ENCODE results near the gene SERPINB7.

The SERPINB7 gene

DNA sequence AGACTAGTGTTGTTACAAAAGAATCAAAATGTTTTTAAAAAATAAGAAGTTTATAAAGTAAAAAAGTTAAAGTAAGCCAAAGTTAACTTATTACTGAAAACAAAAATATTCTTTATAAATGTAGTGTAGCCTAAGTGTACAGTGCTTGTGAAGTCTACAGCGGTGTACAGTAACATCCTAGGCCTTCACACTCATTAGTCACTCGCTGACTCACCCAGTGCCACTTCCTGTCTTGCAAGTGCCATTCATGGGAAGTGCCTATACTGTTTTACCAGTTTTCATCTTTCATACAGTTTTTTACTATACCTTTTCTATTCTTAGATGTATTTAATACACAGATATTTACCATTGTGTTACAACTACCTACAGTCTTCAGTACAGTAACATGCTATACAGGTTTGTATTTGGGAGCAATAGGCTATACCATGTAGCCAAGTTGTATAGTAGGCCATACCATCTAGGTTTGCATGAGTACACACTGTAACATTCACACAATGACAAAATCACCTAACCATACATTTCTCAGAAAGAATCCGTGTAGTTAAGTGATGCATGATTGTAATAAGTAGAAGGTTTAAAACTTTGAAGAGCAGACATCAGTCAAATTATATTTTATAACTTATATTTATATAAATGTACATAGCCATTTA is 13.4 kb downstream of the SERPINB7 start:
- peak; percentile 61 for DNase-seq (ENCODE audit: low read depth)

DNA sequence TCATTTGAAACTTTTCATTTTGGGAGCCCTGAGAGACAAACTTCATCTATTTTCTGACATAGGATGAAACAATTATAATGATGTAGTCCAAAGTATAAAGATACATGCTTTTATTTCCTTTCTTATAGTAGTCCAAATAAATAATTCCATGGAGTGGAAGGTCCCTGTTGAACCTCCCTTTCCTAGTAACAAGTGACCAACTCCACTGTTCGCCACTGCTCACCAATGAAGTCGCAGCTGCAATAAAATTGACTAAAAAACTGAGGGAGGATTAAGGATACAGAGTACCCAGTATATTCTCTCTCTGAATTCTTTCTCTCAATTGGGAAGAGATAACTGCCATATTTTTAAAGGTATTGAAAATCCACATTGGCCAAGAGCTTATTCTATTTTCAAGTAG is 14.1 kb downstream of the SERPINB7 start:
- no peak for DNase-seq (ENCODE audit: low read depth)

DNA sequence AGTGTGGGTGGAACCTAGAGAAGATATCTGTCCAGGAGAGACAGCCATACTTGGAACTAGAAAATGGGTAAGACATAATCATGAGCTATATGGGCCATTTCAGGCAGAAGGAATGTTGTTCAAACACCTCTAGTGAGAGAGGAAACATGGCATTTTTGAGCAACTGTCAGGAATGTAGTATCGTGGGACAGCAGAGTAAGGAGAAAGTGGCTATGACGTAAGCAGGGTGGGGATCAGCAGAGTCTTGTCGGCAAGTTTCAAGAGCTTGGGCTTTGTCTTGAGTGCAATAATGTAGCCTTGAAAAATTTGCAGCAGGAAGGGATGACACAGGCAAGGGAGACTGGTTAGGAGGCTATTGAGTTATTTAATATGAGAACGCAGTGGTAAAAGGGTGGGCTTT is 20.4 kb downstream of the SERPINB7 start:
- DNase-seq (ENCODE audit: low read depth): no peak

DNA sequence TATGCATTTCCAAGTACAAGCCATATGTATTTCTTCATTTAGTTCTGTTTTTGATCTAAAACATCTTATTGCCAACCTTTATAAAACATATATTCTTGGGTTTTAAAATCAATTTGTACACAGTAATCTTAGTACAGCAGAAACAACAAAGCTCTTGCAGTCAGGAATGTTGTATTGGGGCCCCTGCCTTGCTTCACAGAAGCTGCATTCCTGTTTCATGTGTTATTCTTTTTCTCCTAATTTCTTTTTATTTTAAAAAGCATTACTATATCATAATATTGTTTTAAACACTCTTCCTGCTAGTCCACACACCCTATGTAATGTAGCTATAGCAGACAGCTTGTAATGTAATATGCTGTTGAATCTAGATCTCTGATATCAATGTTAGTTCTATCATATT is 24.0 kb downstream of the SERPINB7 start:
- no peak for DNase-seq (ENCODE audit: low read depth)

DNA sequence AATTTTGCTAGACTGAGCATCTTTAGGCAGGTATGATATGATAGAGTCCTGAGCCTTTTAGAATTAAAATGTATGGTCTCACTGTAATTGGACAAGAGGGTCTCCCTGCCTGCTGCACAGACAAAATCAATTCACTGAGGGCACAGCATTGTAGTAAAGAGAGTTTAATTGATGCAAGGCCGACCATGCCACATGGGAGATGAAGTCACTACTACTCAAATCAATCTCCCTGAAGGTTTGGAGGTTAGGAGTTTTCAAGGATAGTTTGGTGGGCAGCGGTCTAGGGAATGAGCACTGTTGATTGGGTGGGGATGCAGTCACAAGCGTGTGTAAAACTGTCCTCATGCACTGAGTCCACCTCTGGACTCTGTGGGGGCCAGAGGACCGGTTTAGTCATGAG is 26.1 kb downstream of the SERPINB7 start:
- no peak for DNase-seq (ENCODE audit: low read depth)

DNA sequence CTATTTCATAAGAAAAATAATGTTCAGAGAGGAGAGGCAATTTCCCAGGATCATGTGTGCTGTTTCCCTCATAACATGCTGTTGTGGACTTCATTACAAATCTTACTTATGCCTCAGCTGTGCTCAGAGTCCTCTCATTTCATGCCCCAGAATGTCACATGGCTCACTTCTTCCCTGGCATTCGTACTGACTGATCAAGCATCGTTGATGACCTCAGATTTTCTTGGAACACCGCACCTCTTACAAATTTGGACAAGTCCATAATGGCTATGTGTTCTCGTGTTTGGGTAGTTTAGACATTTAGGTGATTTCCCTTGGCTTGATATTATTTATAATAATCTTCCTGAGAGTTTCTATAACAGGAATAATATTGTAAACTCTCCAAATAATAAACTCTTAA is 32.9 kb downstream of the SERPINB7 start:
- no peak for DNase-seq (ENCODE audit: low read depth)

DNA sequence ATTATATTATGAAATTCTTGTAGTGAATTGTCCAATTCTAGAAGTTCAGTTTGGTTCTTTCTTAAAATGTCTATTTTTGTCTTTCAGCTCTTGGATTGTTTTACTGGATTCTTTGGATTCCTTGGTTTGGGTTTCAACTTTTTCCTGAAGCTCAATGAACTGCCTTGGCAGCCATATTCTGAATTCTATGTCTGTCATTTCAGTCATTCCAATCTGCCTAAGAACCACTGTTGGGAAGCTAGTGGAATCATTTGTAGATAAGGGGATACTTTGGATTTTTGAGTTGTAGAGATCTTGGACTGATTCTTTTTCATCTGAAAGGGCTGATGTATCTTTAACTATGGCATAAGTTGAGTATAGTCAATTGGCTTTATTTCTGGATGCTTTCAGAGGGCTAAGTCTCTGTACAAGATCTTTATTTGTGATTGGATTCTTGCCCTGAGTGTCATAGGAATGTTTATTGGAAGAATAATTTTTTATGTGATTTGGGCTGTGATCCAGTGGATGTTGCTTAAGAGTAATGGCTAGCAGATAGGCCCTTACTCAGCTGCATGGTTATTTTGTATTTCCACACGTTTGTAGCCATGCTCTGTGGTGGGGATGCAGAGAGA is 42.3 kb downstream of the SERPINB7 start:
- DNase-seq (ENCODE audit: low read depth): peak; percentile 89

DNA sequence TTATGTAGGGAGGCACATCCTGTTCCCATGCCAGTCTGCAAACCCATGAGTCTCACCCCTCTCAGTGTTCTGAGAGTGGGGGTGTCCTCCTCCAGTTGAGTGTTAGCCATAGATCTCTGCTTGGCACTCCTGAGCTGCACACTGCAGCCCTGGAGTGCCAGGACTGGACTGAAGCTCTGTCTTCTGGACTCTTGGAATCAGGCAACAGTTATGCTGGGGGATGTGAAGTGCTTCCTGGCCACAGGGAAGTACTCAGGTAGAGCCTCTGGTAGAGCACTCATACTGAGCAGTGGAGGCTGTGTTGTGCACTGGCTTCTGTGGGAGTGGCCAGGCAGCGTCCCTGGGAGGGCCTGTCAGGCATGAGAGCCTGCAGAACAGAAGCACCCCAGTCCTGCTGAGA is 43.0 kb downstream of the SERPINB7 start:
- no peak for DNase-seq (ENCODE audit: low read depth)

DNA sequence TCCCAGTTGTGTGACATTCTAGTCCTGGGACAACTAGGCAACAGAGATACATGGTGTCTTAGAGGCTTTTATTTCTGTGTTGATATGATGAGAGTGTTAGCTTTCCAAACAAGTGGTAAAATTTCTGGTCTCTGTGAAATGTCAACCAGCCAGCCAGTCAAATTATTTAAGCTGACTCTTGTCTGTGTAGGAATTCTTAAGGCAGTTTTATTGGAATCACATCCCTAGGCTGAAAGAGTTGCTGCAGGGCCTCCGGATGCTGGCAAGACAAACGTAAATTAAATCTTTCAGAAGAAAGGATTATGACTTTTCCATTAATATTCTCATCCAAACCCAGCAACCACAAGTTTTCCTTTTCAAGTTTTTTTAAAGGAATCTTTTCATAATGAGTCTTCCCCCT is 44.6 kb downstream of the SERPINB7 start:
- peak; percentile 76 for DNase-seq (ENCODE audit: low read depth)

DNA sequence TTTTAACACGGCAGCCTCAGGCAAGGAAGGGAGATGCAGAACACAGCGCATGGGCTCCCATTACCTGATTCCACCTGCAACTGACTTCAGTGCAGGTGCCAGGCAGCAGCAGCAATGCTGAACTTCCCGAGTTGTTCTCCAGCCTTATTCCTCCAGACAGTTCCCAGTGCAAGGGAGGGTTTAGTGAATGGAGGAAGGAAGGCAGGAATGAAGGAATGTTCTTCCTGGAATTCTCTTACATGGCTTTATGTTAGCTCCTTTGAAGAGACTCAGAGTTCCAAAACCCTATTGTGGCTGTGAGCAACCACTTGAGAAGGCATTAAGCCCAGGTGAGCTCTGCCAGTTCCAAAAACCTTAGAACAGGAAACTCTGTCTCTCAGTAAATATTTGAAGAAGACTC is 45.5 kb downstream of the SERPINB7 start:
- no peak for DNase-seq (ENCODE audit: low read depth)

DNA sequence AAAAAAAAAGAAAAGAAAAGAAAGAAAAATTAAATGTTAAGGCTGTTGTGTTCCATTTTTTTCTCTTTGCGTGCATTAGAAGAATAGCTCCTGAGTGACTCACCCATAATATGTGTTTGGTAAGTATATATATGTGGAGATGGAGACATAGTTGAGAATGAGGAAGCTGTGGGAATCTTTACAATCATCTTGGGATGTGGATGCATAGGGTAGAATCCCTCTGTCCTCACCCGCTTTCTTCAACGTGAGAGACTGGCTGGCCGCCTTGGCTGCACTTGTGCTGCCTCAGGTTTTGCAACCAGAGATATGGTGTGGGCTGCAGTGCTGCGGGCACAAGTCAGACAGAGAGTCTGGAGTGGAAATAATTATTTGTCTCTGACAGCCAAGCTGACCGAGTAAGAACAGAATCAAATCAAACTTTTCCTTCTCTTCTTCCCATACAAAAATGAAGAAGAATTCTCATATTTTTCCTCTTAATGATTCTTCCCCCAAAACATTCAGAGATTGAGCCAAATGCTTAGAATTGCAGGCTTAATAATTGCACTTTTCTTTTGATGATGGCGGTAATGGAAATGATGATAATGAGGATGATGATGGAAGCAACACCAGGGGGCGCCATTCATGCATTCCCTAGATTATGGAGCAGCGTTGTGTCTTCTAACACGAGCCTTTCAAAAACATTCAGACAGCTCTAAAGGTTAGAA is 48.5 kb downstream of the SERPINB7 start:
- no peak for DNase-seq (ENCODE audit: low read depth)

DNA sequence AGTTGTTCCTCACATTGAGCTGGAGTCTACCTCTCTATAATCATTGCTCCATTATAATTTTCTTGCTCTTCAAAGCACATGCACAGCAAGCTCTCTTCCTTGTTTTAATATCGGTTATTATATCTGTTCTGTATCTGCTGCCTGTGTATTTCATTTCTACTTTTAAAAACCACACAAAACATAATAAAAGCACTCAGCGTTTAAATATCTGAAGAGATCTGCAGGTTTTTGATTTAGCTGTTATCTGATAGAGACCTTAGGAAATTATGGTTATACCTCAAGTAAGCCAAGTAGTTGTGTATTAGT is 49.0 kb downstream of the SERPINB7 start:
- no peak for DNase-seq (ENCODE audit: low read depth)

DNA sequence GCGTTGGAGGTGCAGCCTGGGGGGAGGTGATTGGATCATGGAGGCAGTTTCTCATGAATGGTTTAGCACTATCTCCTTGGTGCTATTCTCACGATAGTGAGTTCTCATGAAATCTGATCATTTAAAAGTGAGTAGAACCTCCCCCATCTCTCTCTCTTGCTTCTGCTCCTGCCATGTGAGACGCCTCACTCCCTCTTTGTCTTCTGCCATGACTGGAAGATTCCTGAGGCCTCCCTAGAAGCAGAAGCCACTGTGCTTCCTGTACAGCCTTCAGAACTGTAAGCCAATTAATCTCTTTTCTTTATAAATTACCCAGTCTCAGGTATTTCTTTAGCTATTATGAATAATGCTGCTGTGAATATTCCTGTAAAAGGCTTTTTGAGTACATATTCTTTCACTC is 52.9 kb downstream of the SERPINB7 start:
- no peak for DNase-seq (ENCODE audit: low read depth)

DNA sequence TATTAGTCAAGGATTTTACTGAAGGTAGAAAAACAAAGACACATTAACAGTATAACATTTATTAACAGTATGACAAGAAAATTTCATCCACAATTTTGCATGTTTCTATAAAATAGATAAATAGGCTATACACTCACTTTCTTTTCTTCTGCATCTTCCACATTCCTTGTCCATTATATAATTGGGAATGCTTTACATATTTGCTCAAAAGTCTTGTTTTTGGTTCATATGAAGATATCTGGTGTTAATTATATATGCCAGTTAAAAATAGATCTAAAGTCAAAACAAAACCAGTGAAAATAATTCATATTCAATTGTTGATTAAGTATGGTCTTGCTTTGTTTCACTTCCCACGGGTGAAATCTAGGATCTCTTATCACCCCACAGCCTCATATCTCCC is 53.4 kb downstream of the SERPINB7 start:
- DNase-seq (ENCODE audit: low read depth): no peak

DNA sequence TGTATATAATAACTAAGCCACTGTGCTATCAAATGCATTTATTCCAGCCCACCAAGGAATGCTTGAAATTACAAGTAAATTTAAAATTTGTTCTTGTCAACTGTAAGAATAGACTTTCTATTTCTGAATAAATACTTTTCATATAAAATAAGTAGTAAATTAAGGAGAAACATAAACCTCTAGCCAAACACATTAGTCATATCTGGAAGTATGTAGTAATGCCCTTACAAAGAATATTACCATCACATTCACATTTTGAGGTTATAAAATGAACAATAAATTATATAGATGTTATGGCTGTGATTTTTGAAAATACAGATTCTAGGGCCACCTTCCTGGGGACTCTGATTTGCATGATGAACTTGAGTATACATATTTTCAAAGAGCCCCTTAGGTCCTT is 54.7 kb downstream of the SERPINB7 start:
- DNase-seq (ENCODE audit: low read depth): no peak

DNA sequence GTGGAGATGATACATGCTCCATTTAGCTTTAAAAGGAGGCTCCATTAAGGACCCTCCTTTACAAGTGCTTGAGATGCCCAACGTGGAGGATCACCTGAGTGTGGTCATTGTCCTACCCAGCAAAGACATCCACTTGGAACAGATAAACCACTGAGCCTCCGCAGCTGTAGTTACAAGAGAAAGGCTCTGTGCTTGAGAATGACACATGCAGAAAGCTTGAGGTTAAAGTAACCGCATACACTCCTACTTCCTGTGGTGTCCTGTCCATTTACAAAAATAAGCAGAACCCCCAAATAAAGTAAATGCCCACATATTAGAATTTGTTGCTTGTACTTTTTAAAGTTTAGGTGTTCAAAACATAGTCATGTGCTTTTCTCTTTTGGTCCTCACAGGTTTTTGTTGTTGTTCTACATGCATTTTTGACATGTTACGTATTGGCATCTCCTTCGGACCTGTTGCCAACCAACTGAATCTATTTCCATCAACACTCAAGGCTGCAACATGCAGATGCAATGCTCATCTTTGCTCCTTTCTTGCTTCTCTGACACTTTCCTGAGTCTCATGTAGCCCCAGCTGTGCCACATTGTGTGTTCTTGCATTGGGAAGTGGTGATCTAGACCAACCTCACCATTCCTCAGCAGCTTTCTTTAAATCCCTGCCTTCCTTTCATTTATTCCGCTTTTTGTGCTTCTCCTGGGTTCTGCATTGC is 56.0 kb downstream of the SERPINB7 start:
- DNase-seq (ENCODE audit: low read depth): no peak

DNA sequence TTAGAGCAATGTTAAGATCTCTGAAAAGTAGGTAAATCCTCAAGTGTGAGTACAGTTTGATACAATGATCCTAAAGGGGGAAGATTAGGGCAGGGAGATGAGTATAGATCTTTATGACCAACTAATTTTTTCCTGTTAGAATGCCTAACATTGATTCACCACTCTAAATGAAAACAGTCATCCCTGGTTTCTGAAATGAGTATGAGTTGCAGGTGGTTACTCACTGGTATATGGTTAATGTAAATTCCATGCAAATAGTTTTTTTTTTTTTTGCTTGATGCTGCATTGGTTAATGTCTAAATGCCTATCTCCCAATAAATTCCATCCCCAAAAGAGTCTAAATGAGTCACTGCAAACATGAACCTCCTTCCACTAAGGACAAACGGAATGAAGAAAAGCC is 57.3 kb downstream of the SERPINB7 start:
- DNase-seq (ENCODE audit: low read depth): peak; percentile 62

DNA sequence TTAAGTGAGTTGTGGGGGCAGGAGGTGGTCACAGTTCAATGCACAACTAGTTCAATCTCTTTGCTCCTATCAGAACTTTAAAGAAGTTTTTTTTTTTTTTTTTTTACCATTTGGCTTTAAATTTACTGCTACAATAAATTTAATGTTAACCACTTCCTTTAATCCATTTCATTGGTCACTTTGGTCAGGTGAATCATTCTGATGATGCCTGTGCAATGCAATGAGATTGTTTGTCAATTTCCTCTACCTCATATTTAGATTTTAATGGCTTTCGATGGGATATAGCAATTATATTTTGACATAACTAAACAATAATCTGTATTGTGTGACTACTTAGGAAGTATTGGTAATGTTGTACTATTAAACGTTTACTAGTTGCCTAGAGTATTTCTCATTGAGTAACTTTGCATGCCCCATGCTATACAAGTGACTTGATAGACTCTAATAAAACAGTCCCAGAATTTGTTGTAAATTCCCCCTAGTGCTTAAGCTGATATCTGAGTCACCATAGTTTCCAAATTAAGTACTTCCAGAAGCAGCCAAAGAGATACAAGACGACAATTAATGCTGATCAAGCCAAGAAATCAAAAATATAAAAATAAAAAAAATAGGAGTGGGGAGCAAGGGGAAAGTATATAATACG is 59.4 kb downstream of the SERPINB7 start:
- DNase-seq (ENCODE audit: low read depth): peak; percentile 40

DNA sequence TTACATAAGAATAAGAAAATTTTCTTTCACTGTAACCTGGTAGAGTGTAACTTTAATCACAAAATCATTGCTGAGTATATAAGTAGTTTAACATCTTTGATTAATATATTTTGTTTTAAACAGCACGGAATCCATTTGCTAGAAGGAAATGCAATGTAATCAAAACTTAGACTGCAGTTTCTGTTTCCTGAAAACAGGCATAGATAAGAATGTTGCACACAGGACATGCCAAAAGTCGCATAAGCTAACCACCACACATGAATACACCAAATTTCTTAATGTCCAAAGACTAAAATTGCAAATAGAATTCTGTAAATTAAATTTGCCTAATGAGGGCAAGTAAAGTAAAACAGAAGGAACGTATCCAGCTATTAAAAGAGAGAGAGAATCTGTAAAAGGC is 61.2 kb downstream of the SERPINB7 start:
- no peak for DNase-seq (ENCODE audit: low read depth)

DNA sequence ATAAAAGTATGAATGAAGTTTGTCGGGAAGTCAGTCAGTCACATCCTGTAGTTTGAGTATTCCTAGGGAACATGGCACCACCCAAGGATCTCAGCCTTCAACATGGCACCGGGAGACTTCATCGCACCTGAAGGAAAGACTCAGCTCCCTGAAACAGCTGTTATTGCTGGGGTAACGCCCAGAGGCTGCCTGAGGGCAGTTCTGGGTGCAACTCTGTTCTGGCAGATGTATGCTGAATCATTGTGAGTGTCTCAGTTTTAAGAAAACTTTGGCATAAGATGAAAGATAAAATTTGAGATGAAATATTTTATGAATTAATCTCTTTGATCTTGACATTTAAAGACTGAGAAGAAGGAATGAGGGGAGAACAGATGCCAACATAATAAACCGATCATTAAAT is 62.4 kb downstream of the SERPINB7 start:
- no peak for DNase-seq (ENCODE audit: low read depth)

DNA sequence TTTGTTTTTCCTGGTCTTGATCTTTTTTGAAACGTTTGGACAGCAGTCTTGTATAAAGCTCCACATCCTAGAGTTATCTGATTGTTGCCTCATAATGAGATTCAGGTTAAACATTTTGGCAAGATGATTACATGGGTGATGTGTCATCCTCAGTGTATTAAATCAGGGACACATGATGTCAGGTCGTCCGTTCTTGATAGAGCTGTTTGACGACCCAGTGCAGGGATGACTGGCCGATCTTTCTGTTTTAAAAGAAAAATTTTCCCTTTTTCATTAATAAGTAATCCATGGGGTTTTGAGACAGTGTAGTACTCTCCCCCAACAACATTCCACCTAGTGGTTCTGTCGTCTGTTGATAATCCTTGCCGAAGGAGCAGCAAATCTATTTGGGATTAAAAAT is 67.8 kb downstream of the SERPINB7 start:
- no peak for DNase-seq (ENCODE audit: low read depth)

DNA sequence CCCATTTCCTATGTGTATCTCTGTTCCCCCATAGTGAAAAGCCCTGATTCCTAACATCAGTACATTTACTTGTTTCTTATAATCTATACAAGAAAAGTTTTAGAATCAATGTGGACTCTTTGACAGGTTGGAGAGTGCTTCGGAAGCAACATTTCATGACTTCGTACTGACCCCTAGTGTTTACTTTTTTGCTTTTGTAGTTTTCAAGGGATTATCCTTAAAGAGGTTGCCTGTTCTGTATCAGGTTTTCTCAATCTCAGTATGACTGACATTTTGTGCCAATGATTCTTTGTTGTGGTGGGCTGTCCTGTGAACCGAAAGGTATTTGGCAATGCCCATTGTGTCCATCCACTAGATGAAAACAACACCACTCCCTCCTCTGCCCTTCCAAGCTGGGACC is 69.0 kb downstream of the SERPINB7 start:
- DNase-seq (ENCODE audit: low read depth): peak; percentile 38

DNA sequence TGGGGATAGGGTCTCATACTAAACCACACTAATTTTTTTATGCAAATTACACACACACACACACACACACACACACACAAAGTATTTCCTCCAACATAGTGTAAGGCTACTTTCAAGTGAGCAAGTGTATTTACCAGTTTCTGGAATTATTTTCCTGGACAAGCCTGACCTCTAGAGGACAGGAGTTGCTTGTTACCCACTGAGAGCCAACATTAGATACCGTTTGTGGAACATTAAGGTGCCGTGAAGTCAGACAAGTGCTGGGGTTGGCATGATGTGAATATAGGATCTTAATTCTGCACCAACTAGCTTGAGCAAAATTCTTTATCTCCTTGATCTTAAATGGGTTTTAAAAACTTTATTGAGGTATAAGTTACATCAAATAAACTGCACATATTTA is 72.9 kb downstream of the SERPINB7 start:
- DNase-seq (ENCODE audit: low read depth): peak; percentile 42

Measured in GM04504 (cell line).